Liver (tissue), 3 donors: ENCODE data around the gene BRME1.

Experiments used
- ATF3 ChIP-seq: IDR thresholded peaks from 2 replicates; pipeline ENCODE4 v1.6.1; 2016; ENCODE audit warnings: antibody characterized with exemption
- GABPA ChIP-seq, 2 donors: IDR thresholded peaks in 1 of 2; conservative IDR thresholded peaks in 1 of 2; 2 replicates each; pipeline ENCODE4 v1.6.1; 2016; ENCODE audit warnings: antibody characterized with exemption in 2 of 2, mild to moderate bottlenecking in 1 of 2, moderate library complexity in 1 of 2
- RXRA ChIP-seq, 2 donors: IDR thresholded peaks; 2 replicates each; pipeline ENCODE4 v1.6.1; 2017 to 2018; ENCODE audit warnings: antibody characterized with exemption in 2 of 2, mild to moderate bottlenecking in 1 of 2
- TAF1 ChIP-seq: conservative IDR thresholded peaks from 2 replicates; pipeline ENCODE4 v1.6.1; 2016; ENCODE audit warnings: antibody characterized with exemption, mild to moderate bottlenecking
- YY1 ChIP-seq: IDR thresholded peaks from 2 replicates; pipeline ENCODE4 v1.6.1; 2016; ENCODE audit warnings: antibody characterized with exemption, mild to moderate bottlenecking
- TF ChIP-seq, protein P1 (sequence below): fragments of 150-350 bp; IDR thresholded peaks from 2 replicates; pipeline ENCODE4 v1.5.1; 2017; ENCODE audit warnings: improper control_type of control experiment, low read depth, low read length; ENCODE audit not compliant: missing input control
- TF ChIP-seq, protein P2 (sequence below): IDR thresholded peaks from 2 replicates; pipeline ENCODE4 v1.6.1; 2016; ENCODE audit warnings: antibody characterized with exemption, mild to moderate bottlenecking
- donor health status: healthy.
- donor health status: healthy.

GRCh38 chr19:13917888-13918406 lies 12.0 kb upstream of the BRME1 start:
- TF ChIP-seq, protein P1, sequence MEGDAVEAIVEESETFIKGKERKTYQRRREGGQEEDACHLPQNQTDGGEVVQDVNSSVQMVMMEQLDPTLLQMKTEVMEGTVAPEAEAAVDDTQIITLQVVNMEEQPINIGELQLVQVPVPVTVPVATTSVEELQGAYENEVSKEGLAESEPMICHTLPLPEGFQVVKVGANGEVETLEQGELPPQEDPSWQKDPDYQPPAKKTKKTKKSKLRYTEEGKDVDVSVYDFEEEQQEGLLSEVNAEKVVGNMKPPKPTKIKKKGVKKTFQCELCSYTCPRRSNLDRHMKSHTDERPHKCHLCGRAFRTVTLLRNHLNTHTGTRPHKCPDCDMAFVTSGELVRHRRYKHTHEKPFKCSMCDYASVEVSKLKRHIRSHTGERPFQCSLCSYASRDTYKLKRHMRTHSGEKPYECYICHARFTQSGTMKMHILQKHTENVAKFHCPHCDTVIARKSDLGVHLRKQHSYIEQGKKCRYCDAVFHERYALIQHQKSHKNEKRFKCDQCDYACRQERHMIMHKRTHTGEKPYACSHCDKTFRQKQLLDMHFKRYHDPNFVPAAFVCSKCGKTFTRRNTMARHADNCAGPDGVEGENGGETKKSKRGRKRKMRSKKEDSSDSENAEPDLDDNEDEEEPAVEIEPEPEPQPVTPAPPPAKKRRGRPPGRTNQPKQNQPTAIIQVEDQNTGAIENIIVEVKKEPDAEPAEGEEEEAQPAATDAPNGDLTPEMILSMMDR = no peak
- TF ChIP-seq GABPA (IDR thresholded peaks at IDR 0.05 in 1 of 2, conservative IDR thresholded peaks at IDR 0.05 in 1 of 2) (peak in 1 of 2 donors; percentile 58), ATF3 (no peak), TAF1 (no peak), RXRA (IDR thresholded peaks at IDR 0.05) (peak in 1 of 2 donors; percentile 74), YY1 (peak; percentile 44)
- TF ChIP-seq, protein P2, sequence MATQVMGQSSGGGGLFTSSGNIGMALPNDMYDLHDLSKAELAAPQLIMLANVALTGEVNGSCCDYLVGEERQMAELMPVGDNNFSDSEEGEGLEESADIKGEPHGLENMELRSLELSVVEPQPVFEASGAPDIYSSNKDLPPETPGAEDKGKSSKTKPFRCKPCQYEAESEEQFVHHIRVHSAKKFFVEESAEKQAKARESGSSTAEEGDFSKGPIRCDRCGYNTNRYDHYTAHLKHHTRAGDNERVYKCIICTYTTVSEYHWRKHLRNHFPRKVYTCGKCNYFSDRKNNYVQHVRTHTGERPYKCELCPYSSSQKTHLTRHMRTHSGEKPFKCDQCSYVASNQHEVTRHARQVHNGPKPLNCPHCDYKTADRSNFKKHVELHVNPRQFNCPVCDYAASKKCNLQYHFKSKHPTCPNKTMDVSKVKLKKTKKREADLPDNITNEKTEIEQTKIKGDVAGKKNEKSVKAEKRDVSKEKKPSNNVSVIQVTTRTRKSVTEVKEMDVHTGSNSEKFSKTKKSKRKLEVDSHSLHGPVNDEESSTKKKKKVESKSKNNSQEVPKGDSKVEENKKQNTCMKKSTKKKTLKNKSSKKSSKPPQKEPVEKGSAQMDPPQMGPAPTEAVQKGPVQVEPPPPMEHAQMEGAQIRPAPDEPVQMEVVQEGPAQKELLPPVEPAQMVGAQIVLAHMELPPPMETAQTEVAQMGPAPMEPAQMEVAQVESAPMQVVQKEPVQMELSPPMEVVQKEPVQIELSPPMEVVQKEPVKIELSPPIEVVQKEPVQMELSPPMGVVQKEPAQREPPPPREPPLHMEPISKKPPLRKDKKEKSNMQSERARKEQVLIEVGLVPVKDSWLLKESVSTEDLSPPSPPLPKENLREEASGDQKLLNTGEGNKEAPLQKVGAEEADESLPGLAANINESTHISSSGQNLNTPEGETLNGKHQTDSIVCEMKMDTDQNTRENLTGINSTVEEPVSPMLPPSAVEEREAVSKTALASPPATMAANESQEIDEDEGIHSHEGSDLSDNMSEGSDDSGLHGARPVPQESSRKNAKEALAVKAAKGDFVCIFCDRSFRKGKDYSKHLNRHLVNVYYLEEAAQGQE = no peak
